DOHH2 (cell line): ENCODE data around the gene PTPA.

ENCODE experiments used
- H3F3A ChIP-seq: fragments of 200-600 bp; sonication (generic), shearing (Covaris generic); 2 replicates; pipeline ENCODE4 v1.6.0; 2016; ENCODE audit warnings: antibody characterized with exemption, mild to moderate bottlenecking; ENCODE audit not compliant: control insufficient read depth, insufficient read depth
- H3K27ac ChIP-seq: fragments of 200-600 bp; sonication (generic); 2 replicates; pipeline ENCODE4 v1.5.1; 2014; ENCODE audit warnings: low read depth, mild to moderate bottlenecking, low read length, moderate library complexity
- H3K27me3 ChIP-seq: fragments of 200-600 bp; sonication (generic); 2 replicates; pipeline ENCODE4 v1.6.1; 2014; ENCODE audit warnings: mild to moderate bottlenecking, low read length, mixed read lengths; ENCODE audit not compliant: control insufficient read depth
- H3K36me3 ChIP-seq: fragments of 200-600 bp; sonication (generic); 2 replicates; pipeline ENCODE4 v1.6.1; 2014; ENCODE audit warnings: mild to moderate bottlenecking, low read length, moderate library complexity, mixed read lengths; ENCODE audit not compliant: control insufficient read depth
- H3K4me1 ChIP-seq: fragments of 200-600 bp; sonication (generic); 2 replicates; pipeline ENCODE4 v1.6.1; 2014; ENCODE audit warnings: mild to moderate bottlenecking, low read length, mixed read lengths; ENCODE audit not compliant: control insufficient read depth
- H3K4me2 ChIP-seq: fragments of 200-600 bp; sonication (generic); 2 replicates; pipeline ENCODE4 v1.6.0; 2014; ENCODE audit warnings: mild to moderate bottlenecking, low read length, moderate library complexity
- H3K4me3 ChIP-seq: fragments of 200-600 bp; sonication (generic); 2 replicates; pipeline ENCODE4 v1.5.1; 2014; ENCODE audit warnings: mild to moderate bottlenecking, low read length, mixed read lengths
- H3K79me2 ChIP-seq: fragments of 200-600 bp; sonication (generic); 2 replicates; pipeline ENCODE4 v1.6.1; 2014; ENCODE audit warnings: mild to moderate bottlenecking, low read length, mixed read lengths; ENCODE audit not compliant: control insufficient read depth
- H3K9me2 ChIP-seq: fragments of 200-600 bp; sonication (generic); replicated peaks from 2 replicates; pipeline ENCODE4 v1.6.1; 2014; ENCODE audit warnings: mild to moderate bottlenecking, low read length, mixed read lengths; ENCODE audit not compliant: control insufficient read depth
- H3K9me3 ChIP-seq: fragments of 200-600 bp; sonication (generic); 2 replicates; pipeline ENCODE4 v1.6.1; 2014; ENCODE audit warnings: antibody characterized with exemption, low read length, mixed read lengths; ENCODE audit not compliant: control insufficient read depth, insufficient read depth
- H4K20me1 ChIP-seq: fragments of 200-600 bp; sonication (generic); 2 replicates; pipeline ENCODE4 v1.6.0; 2014; ENCODE audit warnings: low read depth, mild to moderate bottlenecking, antibody characterized with exemption, low read length, moderate library complexity; ENCODE audit not compliant: control insufficient read depth, insufficient read depth
- CTCF ChIP-seq: fragments of 200-600 bp; sonication (generic); IDR thresholded peaks from one replicate; pipeline ENCODE4 v1.5.1; 2014; ENCODE audit warnings: antibody characterized with exemption, mild to moderate bottlenecking, low read depth, low read length; ENCODE audit not compliant: poor library complexity, severe bottlenecking
- EZH2phosphoT487 ChIP-seq: fragments of 200-600 bp; sonication (generic); IDR thresholded peaks from 2 replicates; pipeline ENCODE4 v1.6.1; 2017; ENCODE audit warnings: borderline replicate concordance, mild to moderate bottlenecking, antibody characterized with exemption, low read length, moderate library complexity, mixed read lengths

The PTPA gene

GRCh38 chr9:129081388-129081904, 29.8 kb upstream of the PTPA start:
- Histone ChIP-seq H3F3A (no peaks in the 10 kb centered on the region), H3K36me3 (peaks cover 15% of the 10 kb centered on the region), H3K4me2 (peak overlapping the region; percentile 97), H4K20me1 (peaks cover 8% of the 10 kb centered on the region; the same call in 1 of the 2 replicates), H3K4me1 (peaks cover 19% of the 10 kb centered on the region), H3K4me3 (peak overlapping the region; percentile 89), H3K27ac (peak overlapping the region; percentile 34; the same call in 1 of the 2 replicates), H3K9me3 (no peaks in the 10 kb centered on the region), H3K9me2 (no peaks in the 10 kb centered on the region), H3K79me2 (peaks cover 33% of the 10 kb centered on the region), H3K27me3 (no peaks in the 10 kb centered on the region)
- TF ChIP-seq CTCF (no peak), EZH2phosphoT487 (no peak)

GRCh38 chr9:129084087-129084486, 27.1 kb upstream of the PTPA start:
- no peak overlapping the region for H3K4me3 ChIP-seq
- no peaks in the 10 kb centered on the region for H3K27me3 ChIP-seq
- peaks cover 8% of the 10 kb centered on the region; the same call in 1 of the 2 replicates for H4K20me1 ChIP-seq
- no peaks in the 10 kb centered on the region for H3K9me3 ChIP-seq
- no peaks in the 10 kb centered on the region for H3F3A ChIP-seq
- H3K27ac ChIP-seq: no peak overlapping the region
- H3K9me2 ChIP-seq: no peaks in the 10 kb centered on the region
- H3K4me2 ChIP-seq: no peak overlapping the region
- peaks cover 33% of the 10 kb centered on the region for H3K79me2 ChIP-seq
- H3K36me3 ChIP-seq: peaks cover 26% of the 10 kb centered on the region
- peaks cover 19% of the 10 kb centered on the region for H3K4me1 ChIP-seq
- TF ChIP-seq EZH2phosphoT487: no peak

DNA sequence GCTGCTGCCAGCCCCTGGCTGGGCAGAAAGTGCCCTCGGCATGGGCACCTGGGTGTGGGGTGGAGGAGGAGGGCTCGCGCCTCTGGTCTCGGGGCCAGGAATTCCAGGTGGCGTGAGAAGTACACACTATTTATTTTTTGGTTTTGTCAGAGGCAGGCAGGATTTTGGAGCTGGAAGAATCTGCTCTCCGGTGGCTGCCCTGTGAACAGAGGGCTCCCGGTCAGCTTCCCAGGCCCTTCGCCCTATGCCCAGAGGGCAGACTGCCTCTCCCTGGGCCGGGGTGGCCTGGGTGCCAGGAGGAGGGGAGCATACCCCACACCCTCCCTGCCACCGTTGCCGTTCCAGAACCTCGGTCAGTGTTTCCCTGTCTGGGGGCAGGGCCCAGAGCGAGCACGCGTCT, 22.0 kb upstream of the PTPA start:
- Histone ChIP-seq H3F3A (no peaks in the 10 kb centered on the region), H3K4me1 (no peaks in the 10 kb centered on the region), H3K27me3 (no peaks in the 10 kb centered on the region), H3K4me3 (no peak overlapping the region), H3K27ac (no peak overlapping the region), H3K79me2 (peaks cover 1% of the 10 kb centered on the region), H3K9me2 (no peaks in the 10 kb centered on the region), H4K20me1 (no peaks in the 10 kb centered on the region), H3K4me2 (no peak overlapping the region), H3K36me3 (peaks cover 39% of the 10 kb centered on the region), H3K9me3 (no peaks in the 10 kb centered on the region)
- TF ChIP-seq CTCF (no peak), EZH2phosphoT487 (no peak)

DNA sequence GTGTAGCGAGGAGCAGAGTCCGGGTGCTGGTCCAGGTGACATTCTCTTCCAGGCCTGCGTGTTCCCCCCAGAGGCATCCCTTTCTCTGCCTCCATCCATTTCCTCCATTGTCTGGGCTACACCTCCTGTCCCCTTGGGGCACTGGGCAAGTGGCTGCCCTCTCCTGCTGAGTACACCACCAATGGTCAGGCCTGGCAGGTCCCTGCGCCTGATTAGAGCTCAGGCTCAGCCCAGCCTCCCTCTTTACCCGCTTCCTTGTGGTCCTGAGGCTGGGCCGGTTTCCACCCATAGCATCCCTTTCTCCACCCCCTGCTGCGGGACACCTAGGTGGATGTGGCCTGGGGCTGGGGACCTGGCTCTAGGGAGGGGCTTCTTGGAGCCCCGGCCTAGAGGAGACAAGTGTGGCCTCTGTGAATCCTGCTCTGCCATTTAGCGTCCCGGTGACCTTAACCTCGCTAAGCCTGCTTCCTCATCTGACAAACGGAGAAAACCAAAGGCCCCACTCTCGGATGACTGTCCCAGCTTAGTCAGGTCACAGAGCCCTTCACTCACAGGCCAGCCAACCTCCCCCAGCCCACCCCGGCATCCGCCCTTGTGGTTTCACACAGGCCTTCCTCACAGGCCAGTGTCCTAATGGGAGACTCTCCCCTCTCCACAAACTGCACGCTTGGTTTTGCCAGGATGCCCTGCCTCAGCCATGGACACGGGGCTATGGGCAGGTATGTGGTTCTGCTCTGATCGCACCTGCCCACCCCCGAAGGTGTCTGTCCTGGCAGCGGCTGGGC, 17.4 kb upstream of the PTPA start:
- Histone ChIP-seq H3K4me3 (no peak overlapping the region), H3F3A (no peaks in the 10 kb centered on the region), H3K9me3 (no peaks in the 10 kb centered on the region), H3K27ac (no peak overlapping the region), H3K36me3 (peaks cover 15% of the 10 kb centered on the region), H3K79me2 (no peaks in the 10 kb centered on the region), H3K27me3 (no peaks in the 10 kb centered on the region), H3K9me2 (no peaks in the 10 kb centered on the region), H3K4me2 (no peak overlapping the region), H3K4me1 (no peaks in the 10 kb centered on the region), H4K20me1 (no peaks in the 10 kb centered on the region)
- TF ChIP-seq CTCF (no peak), EZH2phosphoT487 (no peak)
